ENCODE data around the gene CWC22. TPM values are rescaled to one million over a fixed set of nuclear protein-coding genes. Genes with fewer than 3 reads are reported as not detected.

Gene CWC22
- total RNA-seq, 4 donors from 2014 or later: 7.5 to 19.9 (median 16.4) TPM

GRCh38 chr2:179995741-179996515 lies 11.2 kb downstream of the CWC22 start:
- Histone ChIP-seq H3K4me3 (no peak overlapping the region), H3K27me3 (no peaks in the 10 kb centered on the region), H3K9me3 (no peaks in the 10 kb centered on the region), H3K27ac (no peak overlapping the region), H3K4me1 (peaks cover 0 to 7% (median 0%) of the 10 kb centered on the region in 4 donors), H3K36me3 (no peaks in the 10 kb centered on the region)
- DNase-seq: no peak
- 90% methylated on average over 4 of the region's 4 CpGs for WGBS, 2 donors (ENCODE audit: low coverage in 1 of 2)
- intact Hi-C loops (cut with DNase I; ENCODE audit: low total_unique reads): no loop called here
- in situ Hi-C loops (cut with MboI; ENCODE audit: low pct_ligation_motif_present in 1 of 4, low pct_unique_long_range_greater_than_20kb in 1 of 4, low sequenced_read_pairs in 3 of 4): no loop called here
- TF ChIP-seq EP300 (IDR thresholded peaks at IDR 0.05; ENCODE audit: low read depth) (no peak), POLR2AphosphoS5 (IDR thresholded peaks at IDR 0.05) (no peak), CTCF (IDR thresholded peaks at IDR 0.05) (no peak), POLR2A (IDR thresholded peaks at IDR 0.05) (no peak)

GRCh38 chr2:179991344-179991743 lies 15.8 kb downstream of the CWC22 start:
- intact Hi-C loops (cut with DNase I; ENCODE audit: low total_unique reads) (no loop called here), in situ Hi-C loops (cut with MboI; ENCODE audit: low pct_ligation_motif_present in 1 of 4, low pct_unique_long_range_greater_than_20kb in 1 of 4, low sequenced_read_pairs in 3 of 4) (no loop called here)
- H3K9me3 ChIP-seq: no peaks in the 10 kb centered on the region
- TF ChIP-seq POLR2AphosphoS5 (IDR thresholded peaks at IDR 0.05) (no peak), EP300 (IDR thresholded peaks at IDR 0.05; ENCODE audit: low read depth) (no peak), POLR2A (IDR thresholded peaks at IDR 0.05) (no peak), CTCF (IDR thresholded peaks at IDR 0.05) (no peak)
- H3K36me3 ChIP-seq: peaks cover 0 to 14% (median 6%) of the 10 kb centered on the region in 4 donors
- DNase-seq: no peak
- H3K27ac ChIP-seq: no peak overlapping the region
- H3K4me3 ChIP-seq: no peak overlapping the region
- H3K4me1 ChIP-seq: peaks cover 0 to 7% (median 0%) of the 10 kb centered on the region in 4 donors
- H3K27me3 ChIP-seq: no peaks in the 10 kb centered on the region
- WGBS, 2 donors (ENCODE audit: low coverage in 1 of 2): 75 to 81% methylated on average over 4 of the region's 4 CpGs

DNA sequence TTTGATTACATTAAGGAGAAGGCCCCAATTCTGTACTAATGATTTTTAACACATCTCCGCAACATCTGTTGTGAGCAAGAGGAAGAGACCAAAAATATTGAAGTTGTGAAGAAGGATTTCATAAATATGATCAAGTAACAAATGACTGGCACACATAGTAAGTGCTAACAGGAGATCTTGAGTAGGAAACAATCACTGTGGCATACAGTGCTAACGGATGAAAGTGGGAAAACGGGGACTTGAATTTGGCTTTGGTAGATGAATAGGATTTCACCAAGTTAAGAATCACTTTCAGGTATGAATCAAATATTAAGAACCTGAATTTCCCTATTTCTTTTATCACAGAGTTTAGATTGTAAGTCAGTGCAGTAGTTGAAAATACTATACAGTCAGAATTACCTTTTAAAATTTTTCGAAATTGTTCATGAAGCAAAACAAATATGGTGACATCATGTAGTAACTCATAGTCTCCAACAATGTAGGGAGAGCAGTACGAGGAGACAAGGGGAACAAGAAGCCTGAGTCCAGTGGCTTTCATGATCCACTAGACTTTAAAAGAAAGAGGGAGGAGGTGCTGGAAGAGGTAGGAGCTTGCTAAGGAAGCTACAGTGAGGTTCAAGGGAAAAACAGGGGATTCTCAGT lies 16.3 kb downstream of the CWC22 start:
- TF ChIP-seq POLR2AphosphoS5 (IDR thresholded peaks at IDR 0.05) (no peak), POLR2A (IDR thresholded peaks at IDR 0.05) (no peak), CTCF (IDR thresholded peaks at IDR 0.05) (no peak), EP300 (IDR thresholded peaks at IDR 0.05; ENCODE audit: low read depth) (no peak)
- in situ Hi-C loops (cut with MboI; ENCODE audit: low pct_ligation_motif_present in 1 of 4, low pct_unique_long_range_greater_than_20kb in 1 of 4, low sequenced_read_pairs in 3 of 4): no loop called here
- no peak overlapping the region for H3K27ac ChIP-seq
- H3K4me1 ChIP-seq: peaks cover 0 to 7% (median 0%) of the 10 kb centered on the region in 4 donors
- no peak overlapping the region for H3K4me3 ChIP-seq
- peaks cover 0 to 20% (median 8%) of the 10 kb centered on the region in 4 donors for H3K36me3 ChIP-seq
- intact Hi-C loops (cut with DNase I; ENCODE audit: low total_unique reads): no loop called here
- no peak for DNase-seq
- 70 to 74% methylated on average over 5 of the region's 5 CpGs for WGBS, 2 donors (ENCODE audit: low coverage in 1 of 2)
- no peaks in the 10 kb centered on the region for H3K27me3 ChIP-seq
- H3K9me3 ChIP-seq: no peaks in the 10 kb centered on the region

DNA sequence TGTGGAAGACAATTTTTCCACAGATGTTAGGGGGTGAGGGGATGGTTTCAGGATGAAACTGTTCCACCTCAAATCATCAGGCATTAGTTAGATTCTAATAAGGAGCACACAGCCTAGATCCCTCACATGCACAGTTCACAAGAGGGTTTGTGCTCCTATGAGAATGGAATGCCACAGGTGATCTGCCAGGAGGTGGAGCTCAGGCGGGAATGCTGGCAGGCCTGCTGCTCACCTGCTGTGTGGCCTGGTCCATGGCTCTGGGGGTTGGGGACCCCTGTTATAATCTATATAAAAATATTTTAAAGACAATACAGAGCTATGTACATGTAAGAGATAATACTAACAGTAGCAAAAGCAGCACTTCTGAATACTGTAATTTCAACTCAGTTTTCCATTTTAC lies 19.2 kb downstream of the CWC22 start:
- TF ChIP-seq POLR2A (IDR thresholded peaks at IDR 0.05) (no peak), EP300 (IDR thresholded peaks at IDR 0.05; ENCODE audit: low read depth) (no peak), POLR2AphosphoS5 (IDR thresholded peaks at IDR 0.05) (no peak), CTCF (IDR thresholded peaks at IDR 0.05) (no peak)
- no peak for DNase-seq
- WGBS, 2 donors (ENCODE audit: low coverage in 1 of 2): 60 to 100% methylated on average over 1 of the region's 1 CpG
- Histone ChIP-seq H3K9me3 (no peaks in the 10 kb centered on the region), H3K27ac (no peak overlapping the region), H3K27me3 (no peaks in the 10 kb centered on the region), H3K36me3 (peaks cover 0 to 39% (median 18%) of the 10 kb centered on the region in 4 donors), H3K4me1 (no peaks in the 10 kb centered on the region), H3K4me3 (no peak overlapping the region)
- in situ Hi-C loops (cut with MboI; ENCODE audit: low pct_ligation_motif_present in 1 of 4, low pct_unique_long_range_greater_than_20kb in 1 of 4, low sequenced_read_pairs in 3 of 4) (no loop called here), intact Hi-C loops (cut with DNase I; ENCODE audit: low total_unique reads) (no loop called here)

All from transverse colon (tissue), 4 donors.